Skeletal muscle satellite cell (primary cell): ENCODE measurements around the gene MLKL.

Experiments used
- H3K27me3 ChIP-seq: 2 replicates; pipeline ENCODE4 v1.7.0; 2013; ENCODE audit warnings: low read length; ENCODE audit not compliant: control insufficient read depth, insufficient read depth
- H3K36me3 ChIP-seq: 2 replicates; pipeline ENCODE4 v1.7.0; 2013; ENCODE audit warnings: mild to moderate bottlenecking, control low read depth, low read length; ENCODE audit not compliant: insufficient read depth
- H3K4me1 ChIP-seq: 2 replicates; pipeline ENCODE4 v1.7.0; 2013; ENCODE audit warnings: low read length; ENCODE audit not compliant: control insufficient read depth, insufficient read depth
- H3K4me2 ChIP-seq: 2 replicates; pipeline ENCODE4 v1.7.0; 2013; ENCODE audit warnings: mild to moderate bottlenecking, low read length
- H3K4me3 ChIP-seq: 2 replicates; pipeline ENCODE4 v1.7.0; 2013; ENCODE audit warnings: low read length
- H3K9ac ChIP-seq: 2 replicates; pipeline ENCODE4 v1.7.0; 2013; ENCODE audit warnings: mild to moderate bottlenecking, low read depth, low read length, moderate library complexity
- H3K9me3 ChIP-seq: replicated peaks from 2 replicates; pipeline ENCODE4 v1.7.0; 2013; ENCODE audit warnings: mild to moderate bottlenecking, control low read depth, low read length

MLKL gene

DNA sequence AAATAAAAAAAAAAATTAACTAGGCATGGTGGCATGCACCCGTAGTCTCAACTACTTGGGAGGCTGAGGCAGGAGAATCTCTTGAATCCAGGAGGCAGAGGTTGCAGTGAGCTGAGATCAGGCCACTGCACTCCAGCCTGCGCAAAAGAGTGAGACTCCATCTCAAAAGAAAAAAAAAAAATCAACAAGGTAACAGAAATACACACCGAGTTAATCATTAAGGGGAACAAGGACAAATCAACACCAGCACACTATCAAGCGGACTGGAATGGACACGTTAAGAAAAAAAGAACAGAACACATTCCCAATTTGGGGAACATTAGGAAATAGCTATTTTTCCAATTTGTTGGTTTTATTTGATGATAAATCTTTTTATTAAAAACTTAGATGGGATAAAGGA, 65.4 kb downstream of the MLKL start:
- no peaks in the 10 kb centered on the region for H3K27me3 ChIP-seq
- no peak overlapping the region for H3K9ac ChIP-seq
- H3K9me3 ChIP-seq = no peaks in the 10 kb centered on the region
- no peak overlapping the region for H3K4me3 ChIP-seq
- H3K4me1 ChIP-seq = no peaks in the 10 kb centered on the region
- H3K36me3 ChIP-seq = peaks cover 62% of the 10 kb centered on the region
- no peak overlapping the region for H3K4me2 ChIP-seq

DNA sequence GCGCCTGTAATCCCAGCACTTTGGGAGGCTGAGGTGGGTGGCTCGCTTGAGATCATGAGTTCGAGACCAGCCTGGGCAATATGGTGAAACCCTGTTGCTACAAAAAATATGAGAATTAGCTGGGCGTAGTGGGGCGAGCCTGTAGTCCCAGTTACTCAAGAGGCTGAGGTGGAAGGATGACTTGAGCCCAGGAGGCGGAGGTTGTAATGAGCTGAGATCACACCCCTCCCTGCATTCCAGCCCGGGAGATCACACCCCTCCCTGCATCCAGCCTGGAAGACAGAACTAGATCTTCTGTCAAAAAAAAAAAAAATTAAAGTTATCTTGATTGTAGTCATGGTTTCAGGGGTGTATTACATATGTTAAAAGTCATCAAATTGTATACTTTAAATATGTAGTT, 67.0 kb downstream of the MLKL start:
- Histone ChIP-seq H3K27me3 (no peaks in the 10 kb centered on the region), H3K4me2 (no peak overlapping the region), H3K4me3 (no peak overlapping the region), H3K9ac (no peak overlapping the region), H3K36me3 (peaks cover 67% of the 10 kb centered on the region), H3K9me3 (no peaks in the 10 kb centered on the region), H3K4me1 (peaks cover 2% of the 10 kb centered on the region)

DNA sequence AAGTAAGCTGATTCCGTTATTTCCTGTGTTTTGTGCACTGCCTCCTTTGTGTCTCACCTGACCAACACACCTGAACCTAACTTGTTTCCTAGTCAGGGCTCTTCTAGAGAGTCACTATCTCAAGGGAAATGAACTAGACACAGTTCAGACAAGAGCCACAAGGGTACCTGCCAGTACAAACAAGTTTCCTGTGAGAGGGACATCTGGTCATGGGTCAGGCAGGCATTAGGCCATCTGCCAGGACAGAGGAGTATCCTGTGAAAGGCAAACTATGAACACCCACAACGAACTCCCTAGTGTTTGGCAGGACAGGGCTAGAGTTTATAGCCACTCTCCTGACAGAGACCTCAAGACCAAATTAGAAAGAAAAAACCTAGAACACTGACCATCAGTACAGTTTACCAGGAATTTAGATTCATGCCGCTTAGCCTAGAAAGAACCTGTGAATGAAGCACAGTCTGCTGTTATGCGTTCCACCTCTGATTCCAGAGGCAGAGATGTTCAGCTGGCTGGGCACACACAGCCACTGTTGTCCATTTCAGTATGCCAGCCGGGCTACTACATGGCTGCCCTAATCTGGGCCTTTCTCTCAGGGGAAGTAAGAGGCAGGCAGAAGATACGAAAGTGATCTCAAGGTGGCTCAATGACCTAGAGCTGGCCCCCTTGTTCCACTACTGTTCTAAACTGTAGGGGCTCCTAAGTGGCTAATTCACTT, 73.0 kb downstream of the MLKL start:
- H3K9ac ChIP-seq = no peak overlapping the region

DNA sequence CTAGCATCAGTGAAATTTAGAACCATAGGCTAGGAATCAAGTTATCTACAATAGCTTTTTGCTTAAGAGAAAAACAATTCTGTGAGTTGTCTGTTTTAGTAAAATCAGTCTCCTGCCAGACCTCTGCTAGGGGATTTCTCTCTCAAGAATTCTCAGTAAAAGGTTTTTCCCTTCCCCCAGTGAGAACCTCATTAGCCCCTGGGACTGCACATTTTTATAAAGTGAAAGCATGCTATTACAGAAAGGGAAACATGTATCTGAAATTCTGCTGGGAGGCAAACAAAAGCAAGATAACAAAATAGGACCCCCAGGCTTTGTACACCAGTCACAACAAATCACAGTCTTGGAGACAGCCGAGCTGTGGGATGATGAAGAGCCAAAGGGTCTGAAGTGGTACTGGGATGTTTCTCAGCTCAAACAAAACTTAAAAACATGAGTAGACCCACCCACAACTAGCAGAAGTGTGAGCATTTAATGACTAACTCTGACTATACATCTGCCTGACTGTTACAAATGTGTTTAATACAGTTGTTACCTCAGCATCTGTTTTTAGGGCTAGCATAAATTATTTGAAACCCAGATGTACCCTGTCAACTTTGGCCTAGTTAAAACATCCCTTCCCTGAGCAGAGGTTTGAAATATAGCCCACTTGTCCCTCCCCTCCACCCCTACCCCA, 73.8 kb downstream of the MLKL start:
- H3K4me3 ChIP-seq = no peak overlapping the region
- no peak overlapping the region for H3K4me2 ChIP-seq
- peaks cover 20% of the 10 kb centered on the region for H3K4me1 ChIP-seq
- H3K9ac ChIP-seq = no peak overlapping the region
- no peaks in the 10 kb centered on the region for H3K9me3 ChIP-seq
- H3K27me3 ChIP-seq = no peaks in the 10 kb centered on the region
- H3K36me3 ChIP-seq = peaks cover 82% of the 10 kb centered on the region

More for the DNA sequence above, 73.0 kb downstream of the MLKL start:
- Histone ChIP-seq H3K4me2 (no peak overlapping the region), H3K4me3 (no peak overlapping the region), H3K4me1 (peaks cover 20% of the 10 kb centered on the region), H3K9me3 (no peaks in the 10 kb centered on the region), H3K27me3 (no peaks in the 10 kb centered on the region), H3K36me3 (peaks cover 84% of the 10 kb centered on the region)

- H3K9ac ChIP-seq = no peak overlapping the region
- peaks cover 20% of the 10 kb centered on the region for H3K4me1 ChIP-seq
- peaks cover 77% of the 10 kb centered on the region for H3K36me3 ChIP-seq
Observed at GRCh38 chr16:74625500-74626350, 74.9 kb downstream of the MLKL start.

DNA sequence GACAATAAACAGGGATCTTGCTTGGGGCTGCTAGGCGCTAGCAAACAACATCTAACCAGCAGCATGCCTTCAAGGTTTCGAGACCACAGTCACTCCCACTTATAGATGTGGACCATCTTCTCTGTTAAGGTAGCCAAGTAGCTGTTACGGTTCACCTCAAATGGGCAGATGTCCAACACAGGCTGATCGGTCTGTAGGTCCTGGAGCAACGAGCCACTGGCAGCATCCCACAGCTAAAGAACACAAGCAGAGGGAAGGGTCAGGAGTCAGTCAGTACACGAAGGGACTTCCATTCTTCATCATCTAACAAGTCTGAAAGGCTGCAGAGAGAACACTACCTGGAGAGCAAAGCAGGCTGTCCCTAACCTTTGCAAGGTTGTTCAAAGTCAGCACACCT, 76.8 kb downstream of the MLKL start:
- no peaks in the 10 kb centered on the region for H3K9me3 ChIP-seq
- H3K9ac ChIP-seq = no peak overlapping the region
- H3K4me2 ChIP-seq = no peak overlapping the region
- H3K27me3 ChIP-seq = no peaks in the 10 kb centered on the region
- H3K36me3 ChIP-seq = peaks cover 59% of the 10 kb centered on the region
- H3K4me1 ChIP-seq = peaks cover 20% of the 10 kb centered on the region
- no peak overlapping the region for H3K4me3 ChIP-seq

More at GRCh38 chr16:74625500-74626350, 74.9 kb downstream of the MLKL start:
- Histone ChIP-seq H3K4me3 (no peak overlapping the region), H3K9me3 (no peaks in the 10 kb centered on the region), H3K4me2 (no peak overlapping the region), H3K27me3 (no peaks in the 10 kb centered on the region)

GRCh38 chr16:74623214-74623838, 77.3 kb downstream of the MLKL start:
- Histone ChIP-seq H3K4me2 (no peak overlapping the region), H3K9me3 (no peaks in the 10 kb centered on the region), H3K9ac (no peak overlapping the region), H3K27me3 (no peaks in the 10 kb centered on the region), H3K4me1 (peaks cover 15% of the 10 kb centered on the region), H3K36me3 (peaks cover 54% of the 10 kb centered on the region), H3K4me3 (no peak overlapping the region)

- Histone ChIP-seq H3K4me3 (no peak overlapping the region), H3K36me3 (peaks cover 43% of the 10 kb centered on the region), H3K4me2 (no peak overlapping the region), H3K9ac (no peak overlapping the region), H3K27me3 (no peaks in the 10 kb centered on the region), H3K4me1 (peaks cover 2% of the 10 kb centered on the region), H3K9me3 (no peaks in the 10 kb centered on the region)
Observed at GRCh38 chr16:74622005-74622404, 78.7 kb downstream of the MLKL start.
